HL-60 (cell line): Measurements from ENCODE around the gene HLCS.

ENCODE experiments used
- GABPA ChIP-seq: IDR thresholded peaks from 2 replicates; pipeline ENCODE4 v1.6.1; 2012; ENCODE audit warnings: low read depth
- POLR2AphosphoS5 ChIP-seq: IDR thresholded peaks from 2 replicates; pipeline ENCODE4 v1.6.1; 2012; ENCODE audit warnings: low read depth
- SPI1 ChIP-seq: IDR thresholded peaks from 2 replicates; pipeline ENCODE4 v1.6.1; 2012; ENCODE audit warnings: low read depth, mild to moderate bottlenecking, borderline replicate concordance
- TF ChIP-seq, protein P1 (sequence below): IDR thresholded peaks from one replicate; pipeline ENCODE4 v1.5.1; 2011; ENCODE audit warnings: low read length, control low read depth, inconsistent platforms; ENCODE audit not compliant: insufficient read depth
- TF ChIP-seq, protein P2 (sequence below): IDR thresholded peaks from 2 replicates; pipeline ENCODE4 v1.6.1; 2012; ENCODE audit warnings: low read depth; ENCODE audit not compliant: insufficient replicate concordance

DNA sequence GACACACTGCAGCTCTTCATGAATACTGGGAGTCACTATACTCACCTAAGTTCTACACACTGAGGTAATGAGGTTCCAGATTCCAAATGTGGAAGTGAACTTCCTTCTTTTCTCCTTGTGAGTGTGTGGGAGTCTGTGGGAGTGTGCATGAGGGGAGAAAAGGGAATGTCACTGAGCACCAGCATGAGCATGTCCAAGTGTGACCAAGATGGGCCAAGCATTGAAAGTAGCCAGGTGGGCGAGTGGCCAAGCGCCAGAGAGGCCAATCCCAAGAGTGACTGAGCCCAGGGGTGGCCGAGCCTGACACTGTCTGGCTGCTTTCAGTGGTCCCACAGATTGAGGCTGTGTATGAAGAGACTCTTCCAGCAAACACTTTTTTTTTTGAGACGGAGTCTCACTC is 132.3 kb downstream of the HLCS start:
- TF ChIP-seq, protein P1, sequence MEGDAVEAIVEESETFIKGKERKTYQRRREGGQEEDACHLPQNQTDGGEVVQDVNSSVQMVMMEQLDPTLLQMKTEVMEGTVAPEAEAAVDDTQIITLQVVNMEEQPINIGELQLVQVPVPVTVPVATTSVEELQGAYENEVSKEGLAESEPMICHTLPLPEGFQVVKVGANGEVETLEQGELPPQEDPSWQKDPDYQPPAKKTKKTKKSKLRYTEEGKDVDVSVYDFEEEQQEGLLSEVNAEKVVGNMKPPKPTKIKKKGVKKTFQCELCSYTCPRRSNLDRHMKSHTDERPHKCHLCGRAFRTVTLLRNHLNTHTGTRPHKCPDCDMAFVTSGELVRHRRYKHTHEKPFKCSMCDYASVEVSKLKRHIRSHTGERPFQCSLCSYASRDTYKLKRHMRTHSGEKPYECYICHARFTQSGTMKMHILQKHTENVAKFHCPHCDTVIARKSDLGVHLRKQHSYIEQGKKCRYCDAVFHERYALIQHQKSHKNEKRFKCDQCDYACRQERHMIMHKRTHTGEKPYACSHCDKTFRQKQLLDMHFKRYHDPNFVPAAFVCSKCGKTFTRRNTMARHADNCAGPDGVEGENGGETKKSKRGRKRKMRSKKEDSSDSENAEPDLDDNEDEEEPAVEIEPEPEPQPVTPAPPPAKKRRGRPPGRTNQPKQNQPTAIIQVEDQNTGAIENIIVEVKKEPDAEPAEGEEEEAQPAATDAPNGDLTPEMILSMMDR = no peak
- TF ChIP-seq POLR2AphosphoS5 (no peak), GABPA (no peak), SPI1 (no peak)
- TF ChIP-seq, protein P2, sequence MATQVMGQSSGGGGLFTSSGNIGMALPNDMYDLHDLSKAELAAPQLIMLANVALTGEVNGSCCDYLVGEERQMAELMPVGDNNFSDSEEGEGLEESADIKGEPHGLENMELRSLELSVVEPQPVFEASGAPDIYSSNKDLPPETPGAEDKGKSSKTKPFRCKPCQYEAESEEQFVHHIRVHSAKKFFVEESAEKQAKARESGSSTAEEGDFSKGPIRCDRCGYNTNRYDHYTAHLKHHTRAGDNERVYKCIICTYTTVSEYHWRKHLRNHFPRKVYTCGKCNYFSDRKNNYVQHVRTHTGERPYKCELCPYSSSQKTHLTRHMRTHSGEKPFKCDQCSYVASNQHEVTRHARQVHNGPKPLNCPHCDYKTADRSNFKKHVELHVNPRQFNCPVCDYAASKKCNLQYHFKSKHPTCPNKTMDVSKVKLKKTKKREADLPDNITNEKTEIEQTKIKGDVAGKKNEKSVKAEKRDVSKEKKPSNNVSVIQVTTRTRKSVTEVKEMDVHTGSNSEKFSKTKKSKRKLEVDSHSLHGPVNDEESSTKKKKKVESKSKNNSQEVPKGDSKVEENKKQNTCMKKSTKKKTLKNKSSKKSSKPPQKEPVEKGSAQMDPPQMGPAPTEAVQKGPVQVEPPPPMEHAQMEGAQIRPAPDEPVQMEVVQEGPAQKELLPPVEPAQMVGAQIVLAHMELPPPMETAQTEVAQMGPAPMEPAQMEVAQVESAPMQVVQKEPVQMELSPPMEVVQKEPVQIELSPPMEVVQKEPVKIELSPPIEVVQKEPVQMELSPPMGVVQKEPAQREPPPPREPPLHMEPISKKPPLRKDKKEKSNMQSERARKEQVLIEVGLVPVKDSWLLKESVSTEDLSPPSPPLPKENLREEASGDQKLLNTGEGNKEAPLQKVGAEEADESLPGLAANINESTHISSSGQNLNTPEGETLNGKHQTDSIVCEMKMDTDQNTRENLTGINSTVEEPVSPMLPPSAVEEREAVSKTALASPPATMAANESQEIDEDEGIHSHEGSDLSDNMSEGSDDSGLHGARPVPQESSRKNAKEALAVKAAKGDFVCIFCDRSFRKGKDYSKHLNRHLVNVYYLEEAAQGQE = no peak
